AG09309 (cell line): ENCODE results near the gene TMEM176A.
A peak's percentile ranks its signal among the peaks of the same experiment; 100 is the strongest.

Experiments used
- DNase-seq: peaks from one replicate; pipeline ENCODE4 v3.0.0-alpha.2; 2010; ENCODE audit warnings: low read depth
- H3K4me3 ChIP-seq: 2 replicates; pipeline ENCODE4 v1.5.1; 2011; ENCODE audit warnings: mild to moderate bottlenecking, low read depth, low read length, moderate library complexity; ENCODE audit not compliant: control insufficient read depth
- TF ChIP-seq, protein P1 (sequence below): IDR thresholded peaks from 2 replicates; pipeline ENCODE4 v1.5.1; 2011; ENCODE audit warnings: mild to moderate bottlenecking, low read depth, low read length, inconsistent platforms; ENCODE audit not compliant: insufficient read depth, control insufficient read depth; ENCODE audit errors: missing control alignments

Gene TMEM176A

DNA sequence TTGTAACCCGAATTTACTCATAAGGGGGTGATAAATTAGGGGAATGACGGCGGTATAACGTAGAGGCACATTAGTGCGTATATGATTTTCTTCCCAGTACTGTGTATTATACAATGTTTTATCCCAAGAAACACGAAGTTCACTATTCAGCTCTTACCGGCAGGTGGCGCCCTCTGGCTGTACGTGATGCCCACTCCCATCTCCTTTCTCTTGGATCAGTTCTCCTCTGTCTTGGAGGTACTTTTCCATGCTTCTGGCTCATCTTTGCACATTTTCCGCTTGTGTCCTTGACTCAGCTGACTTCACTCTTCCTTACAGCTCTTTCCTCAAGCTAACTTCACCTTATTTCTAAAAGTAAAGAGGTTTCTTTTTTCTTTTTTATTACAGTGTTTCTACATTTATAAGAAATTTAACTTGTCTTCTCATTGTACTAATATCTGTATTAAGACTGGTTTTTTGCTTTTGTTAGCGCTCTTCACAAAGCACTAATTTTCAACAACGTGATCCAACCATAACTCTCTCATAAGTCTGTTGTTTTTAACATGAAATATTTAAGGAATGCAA is 21.7 kb upstream of the TMEM176A start:
- TF ChIP-seq, protein P1, sequence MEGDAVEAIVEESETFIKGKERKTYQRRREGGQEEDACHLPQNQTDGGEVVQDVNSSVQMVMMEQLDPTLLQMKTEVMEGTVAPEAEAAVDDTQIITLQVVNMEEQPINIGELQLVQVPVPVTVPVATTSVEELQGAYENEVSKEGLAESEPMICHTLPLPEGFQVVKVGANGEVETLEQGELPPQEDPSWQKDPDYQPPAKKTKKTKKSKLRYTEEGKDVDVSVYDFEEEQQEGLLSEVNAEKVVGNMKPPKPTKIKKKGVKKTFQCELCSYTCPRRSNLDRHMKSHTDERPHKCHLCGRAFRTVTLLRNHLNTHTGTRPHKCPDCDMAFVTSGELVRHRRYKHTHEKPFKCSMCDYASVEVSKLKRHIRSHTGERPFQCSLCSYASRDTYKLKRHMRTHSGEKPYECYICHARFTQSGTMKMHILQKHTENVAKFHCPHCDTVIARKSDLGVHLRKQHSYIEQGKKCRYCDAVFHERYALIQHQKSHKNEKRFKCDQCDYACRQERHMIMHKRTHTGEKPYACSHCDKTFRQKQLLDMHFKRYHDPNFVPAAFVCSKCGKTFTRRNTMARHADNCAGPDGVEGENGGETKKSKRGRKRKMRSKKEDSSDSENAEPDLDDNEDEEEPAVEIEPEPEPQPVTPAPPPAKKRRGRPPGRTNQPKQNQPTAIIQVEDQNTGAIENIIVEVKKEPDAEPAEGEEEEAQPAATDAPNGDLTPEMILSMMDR = peak; percentile 88
- peak; percentile 20 for DNase-seq
- no peak overlapping the region for H3K4me3 ChIP-seq

DNA sequence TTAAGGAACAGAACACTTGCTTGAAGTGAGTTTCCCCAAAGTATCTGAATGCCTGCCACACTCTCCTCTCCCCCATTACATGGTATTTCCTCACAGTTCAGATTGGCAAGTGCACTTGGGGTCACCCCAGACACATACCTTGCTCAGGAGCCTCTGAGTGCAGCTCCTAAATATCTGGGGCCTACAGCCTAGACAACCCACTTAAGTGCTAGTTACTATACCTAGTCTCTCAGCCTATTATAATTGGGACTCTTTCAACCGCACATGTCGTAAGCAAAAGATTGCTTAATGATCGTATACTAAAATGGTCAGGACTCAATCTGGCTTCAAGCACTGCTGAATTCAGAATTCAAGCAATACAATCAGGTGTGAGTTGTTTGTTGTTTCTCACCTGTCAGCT is 20.3 kb upstream of the TMEM176A start:
- H3K4me3 ChIP-seq = no peak overlapping the region

DNA sequence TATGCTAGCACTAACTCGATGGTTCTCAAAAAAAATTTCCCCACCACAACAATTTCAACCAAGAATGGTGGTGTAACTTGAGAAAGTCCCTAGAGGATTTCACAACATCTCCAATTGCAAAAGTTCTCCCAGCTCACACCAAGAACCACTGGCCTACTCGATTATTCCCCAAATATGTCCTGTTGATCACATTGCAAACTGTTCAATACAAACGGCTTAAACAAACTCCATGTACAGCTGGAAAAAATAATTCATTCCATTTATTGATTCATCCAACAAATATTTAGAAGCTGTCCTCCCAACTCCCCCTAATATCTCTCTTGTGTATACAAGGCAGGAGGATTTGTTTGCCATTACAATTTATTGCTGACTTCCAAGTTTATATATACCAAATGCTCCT is 19.5 kb upstream of the TMEM176A start:
- H3K4me3 ChIP-seq = no peak overlapping the region
- DNase-seq = no peak
- TF ChIP-seq, protein P1 = no peak

More for the DNA sequence above, 20.3 kb upstream of the TMEM176A start:
- TF ChIP-seq, protein P1 = no peak
- DNase-seq = no peak

GRCh38 chr7:150781961-150782360 is 18.6 kb upstream of the TMEM176A start:
- DNase-seq = no peak
- H3K4me3 ChIP-seq = no peak overlapping the region
- TF ChIP-seq, protein P1 = no peak

GRCh38 chr7:150784120-150784736 is 16.3 kb upstream of the TMEM176A start:
- H3K4me3 ChIP-seq = no peak overlapping the region
- no peak for DNase-seq
- TF ChIP-seq, protein P1 = no peak

GRCh38 chr7:150784954-150785353 is 15.6 kb upstream of the TMEM176A start:
- TF ChIP-seq, protein P1 = no peak
- H3K4me3 ChIP-seq = no peak overlapping the region
- no peak for DNase-seq
